Measurements from ENCODE around the gene DMWD.

DNA sequence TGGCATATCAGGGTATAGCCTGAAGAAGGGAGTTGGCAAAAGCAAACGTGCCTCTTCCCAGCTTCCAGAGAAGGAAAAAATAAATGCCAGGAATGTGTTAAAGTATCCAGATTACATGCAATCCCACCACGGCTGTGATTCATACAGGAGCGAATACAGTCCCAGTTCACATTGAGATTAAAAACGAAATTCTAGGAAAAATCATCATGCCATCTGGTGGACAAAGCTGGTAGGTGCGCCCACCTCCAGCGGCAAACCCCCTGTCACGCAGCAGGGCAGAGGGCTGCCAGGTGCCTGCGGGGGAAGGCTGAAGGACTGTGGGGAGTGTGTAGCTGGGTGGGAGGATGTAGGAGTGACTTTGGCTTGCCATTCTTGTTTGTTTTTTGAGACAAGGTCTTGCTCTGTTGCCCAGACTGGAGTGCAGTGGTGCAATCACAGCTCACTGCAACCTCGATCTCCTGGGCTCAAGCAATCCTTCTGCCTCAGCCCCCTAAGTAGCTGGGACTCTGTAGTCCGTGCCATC, 6.4 kb upstream of the DMWD start:
- peak; percentile 82 for TF ChIP-seq CTCF (IDR thresholded peaks at IDR 0.05)
- no peak for TF ChIP-seq POLR2AphosphoS5 (IDR thresholded peaks at IDR 0.05; ENCODE audit: low read depth, low read length)
- no peak for TF ChIP-seq SIN3A (IDR thresholded peaks at IDR 0.05; ENCODE audit: borderline replicate concordance, insufficient read depth, low read depth, low read length)
